Motor neuron (in vitro differentiated cells): ENCODE measurements around the gene MFAP3L. TPM values are rescaled to one million over a fixed set of nuclear protein-coding genes. Genes with fewer than 3 reads are reported as not detected.
"Not testable (repeated sequence)": the region's sequence is repeated elsewhere in the genome, so short reads cannot be mapped to it uniquely, and the experiment has no call there.

Experiments
- ATAC-seq, 8 experiments: fragments of 200-7000 bp; cut with Tn5 transposase; replicated peaks in 6 of 8; 2 replicates each; pipeline ENCODE4 v1.8.0; 2021; ENCODE audit warnings: mild to moderate bottlenecking in 8 of 8, moderate library complexity in 8 of 8
- H3K27ac ChIP-seq, 2 donors: fragments of 250-450 bp; sonication (Bioruptor Pico); 2 replicates each; pipeline ENCODE4 v1.9.0; 2021; ENCODE audit warnings: antibody characterized with exemption in 2 of 2, mild to moderate bottlenecking in 2 of 2, moderate library complexity in 1 of 2
- H3K4me1 ChIP-seq, 2 donors: fragments of 250-450 bp; sonication (Bioruptor Pico); replicated peaks in 1 of 2; 2 replicates each; pipeline ENCODE4 v1.6.1; 2021; ENCODE audit warnings: antibody characterized with exemption in 2 of 2, mild to moderate bottlenecking in 2 of 2, moderate library complexity in 1 of 2
- H3K4me3 ChIP-seq, 5 donors: fragments of 250-450 bp; sonication (Bioruptor Pico); 2 replicates each; pipeline ENCODE4 v1.9.0; 2021; ENCODE audit warnings: antibody characterized with exemption in 5 of 5, mild to moderate bottlenecking in 5 of 5, moderate library complexity in 4 of 5
- WGBS, 10 experiments: fragments of 450-650 bp; shearing (Covaris generic); methylation state at CpG; one replicate each; pipeline ENCODE4 v1.0.0; 2022; 5-methylcytosine and 5-hydroxymethylcytosine counted together
- in situ Hi-C, 9 experiments: fragments of 400-800 bp; cut with MboI; loops; one replicate each; pipeline ENCODE4 v1.15.0; 2021; ENCODE audit warnings: low sequenced_read_pairs in 9 of 9, low pct_unique_long_range_greater_than_20kb in 2 of 9; ENCODE audit not compliant: unreplicated experiment in 9 of 9
- total RNA-seq, 8 experiments: library from RNA; unstranded; fragments of 300-600 nt; gene quantifications; 2 replicates each; pipeline versions ENCODE4 v1.2.3 to v1.2.4, GENCODE V29; 2022

MFAP3L gene
- total RNA-seq: 10 to 100 TPM in 1 of 8 experiments, 1 to 10 TPM in 7; 1.0 to 15.1 (median 4.4) TPM

DNA sequence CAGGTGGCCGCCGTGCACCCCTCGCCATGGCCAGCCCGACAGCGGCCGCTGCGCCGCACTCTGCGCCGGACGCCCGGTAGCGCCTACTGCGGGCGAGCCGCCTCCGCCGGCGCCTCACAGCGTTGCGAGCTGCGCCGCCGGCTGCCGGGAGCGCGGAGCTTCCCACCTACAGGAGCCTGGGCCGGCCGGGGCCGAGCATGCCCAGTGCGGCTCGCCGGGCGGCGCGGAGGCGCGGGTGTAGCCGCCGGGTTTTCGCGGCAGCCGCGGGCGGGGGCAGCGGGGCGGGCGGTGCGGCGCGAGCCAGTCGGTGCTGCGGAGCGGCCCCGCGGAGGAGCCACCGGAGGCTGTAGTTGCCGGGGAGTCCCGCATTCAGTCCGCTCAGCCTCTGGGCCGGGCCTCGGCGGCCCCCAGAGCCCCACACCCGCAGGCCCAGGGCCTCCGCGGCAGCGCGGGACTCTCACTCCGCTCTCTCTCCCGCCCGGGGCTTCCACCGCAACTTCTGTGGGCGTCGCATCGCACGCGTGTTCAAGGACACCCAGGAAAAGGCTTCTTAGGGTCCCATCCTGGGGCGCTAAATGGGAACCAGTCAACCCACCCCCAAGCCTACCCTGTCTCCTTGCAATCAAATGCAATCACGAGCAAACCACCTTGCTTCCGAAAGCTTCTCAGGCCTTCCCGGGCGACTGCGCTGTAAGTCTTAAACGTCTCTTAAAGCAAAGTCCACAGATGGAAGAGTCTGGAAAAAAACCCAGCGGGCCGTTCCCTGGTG is at the start of gene MFAP3L:
MFAP3L (minus strand) TSS at position 143 of the 769 bp plus-strand sequence. CDS start 20,518 bp downstream, outside the sequence.
- in situ Hi-C loops: loop anchor here in 5 of 9 experiments (25.0 kb wide), 2 partner anchors 214 to 414 kb away; partner anchors contain the start of genes CLCN3 (in 1 of the 5) and NEK1 (in 1 of the 5)
- H3K27ac ChIP-seq: peak within 1 kb of the TSS; percentile 48 to 72
- H3K4me3 ChIP-seq: peak within 1 kb of the TSS; percentile 58 to 80 (median 61)
- peak; percentile 89 to 94 (median 93) for ATAC-seq
- peaks cover 0 to 3% of the 10 kb centered on the region in 2 donors for H3K4me1 ChIP-seq
- 0 to 3% (median 0%) methylated on average over 2 to 14 of the region's 86 CpGs; no CpG with 5 or more reads in 2 of the 10 experiments for WGBS, 10 experiments

DNA sequence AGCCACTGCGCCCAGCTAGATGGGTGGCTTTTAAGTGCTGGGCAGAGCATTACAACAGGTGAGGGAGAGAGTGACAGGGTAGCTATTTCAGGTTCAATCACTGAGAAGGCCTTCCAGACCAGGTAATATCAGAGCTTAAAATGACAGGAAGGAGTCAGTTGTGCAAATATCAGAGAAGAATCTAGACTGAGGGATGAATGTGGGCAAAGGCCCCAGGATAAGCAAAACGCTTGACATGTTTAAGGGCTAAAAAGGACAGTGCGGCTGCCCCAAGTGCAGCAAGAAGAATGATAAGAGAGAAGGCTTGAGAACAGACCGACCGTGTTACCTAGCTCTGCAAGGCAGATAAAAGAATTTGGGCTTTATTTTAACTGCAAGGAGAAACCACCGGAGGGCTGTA is 45.0 kb upstream of the MFAP3L start:
- no peaks in the 10 kb centered on the region for H3K4me1 ChIP-seq
- no peak overlapping the region for H3K27ac ChIP-seq
- 80 to 100% (median 95%) methylated on average over 1 to 5 of the region's 6 CpGs; no CpG with 5 or more reads in 2 of the 10 experiments for WGBS, 10 experiments
- in situ Hi-C loops: loop anchor here in 1 of 9 experiments (25.0 kb wide), 1 partner anchor 459 kb away; the partner anchor contains the start of genes CLCN3 and NEK1
- no peak overlapping the region for H3K4me3 ChIP-seq
- no peak for ATAC-seq

DNA sequence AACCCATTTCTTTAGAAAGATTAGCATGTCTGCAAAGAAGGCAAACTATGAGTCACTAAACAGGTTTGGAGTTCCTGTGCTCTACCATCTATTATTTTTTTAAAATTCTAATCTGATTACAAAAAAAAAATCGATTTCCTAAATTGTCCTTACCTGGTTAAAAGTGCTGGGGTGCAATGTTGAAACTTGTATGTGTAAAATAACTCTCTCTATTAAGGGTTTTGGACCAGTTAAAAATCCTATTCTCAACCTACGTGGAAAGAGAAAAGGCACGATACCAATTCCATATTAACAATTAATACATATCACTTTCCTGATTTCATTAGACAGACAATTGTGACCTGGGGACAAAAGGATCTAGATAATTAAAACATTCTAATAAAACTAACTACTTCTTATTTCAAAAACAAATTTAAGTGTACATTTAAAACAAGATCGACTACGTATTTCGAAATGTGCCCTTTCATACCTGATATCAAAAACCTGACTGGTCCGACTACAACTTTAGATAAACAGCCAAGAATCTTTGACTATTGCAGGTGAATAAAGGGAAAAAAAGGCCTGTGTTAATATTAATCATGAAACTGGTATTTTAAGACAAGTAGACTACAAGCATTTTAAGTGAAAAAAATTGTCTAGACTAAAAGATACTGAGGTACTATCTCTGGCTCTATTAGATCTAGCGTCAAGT is 42.4 kb upstream of the MFAP3L start:
- Histone ChIP-seq H3K27ac (no peak overlapping the region), H3K4me1 (no peaks in the 10 kb centered on the region), H3K4me3 (no peak overlapping the region)
- ATAC-seq: no peak
- WGBS, 10 experiments: 83 to 97% (median 92%) methylated on average over 1 to 8 of the region's 8 CpGs
- in situ Hi-C loops: loop anchor here in 1 of 9 experiments (25.0 kb wide), 1 partner anchor 456 kb away; the partner anchor contains the start of genes CLCN3 and NEK1

DNA sequence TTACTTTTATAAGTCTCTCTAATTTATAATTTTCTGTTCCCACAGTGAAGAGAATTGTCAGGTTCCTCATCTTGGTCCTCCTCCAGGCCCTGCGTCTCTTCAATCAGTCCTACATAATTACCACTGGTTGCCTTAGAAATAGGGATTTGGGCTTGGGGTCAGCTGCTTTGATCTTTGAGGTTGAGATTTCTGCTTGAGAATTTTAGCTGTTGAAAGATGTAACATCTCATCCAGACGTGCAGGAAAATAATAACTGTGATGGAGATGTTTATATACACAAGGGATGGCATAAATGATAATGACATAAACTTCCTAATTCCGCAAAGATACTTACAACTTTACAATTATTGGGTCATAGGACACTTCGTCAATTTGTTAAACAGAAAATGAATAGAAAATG is 33.2 kb upstream of the MFAP3L start:
- Histone ChIP-seq H3K27ac (no peak overlapping the region), H3K4me3 (no peak overlapping the region), H3K4me1 (no peaks in the 10 kb centered on the region)
- no peak for ATAC-seq
- WGBS, 10 experiments: 73 to 100% (median 100%) methylated on average over 1 to 3 of the region's 4 CpGs; no CpG with 5 or more reads in 1 of the 10 experiments
- in situ Hi-C loops: loop anchor here in 1 of 9 experiments (25.0 kb wide), 1 partner anchor 447 kb away; the partner anchor contains the start of genes CLCN3 and NEK1

DNA sequence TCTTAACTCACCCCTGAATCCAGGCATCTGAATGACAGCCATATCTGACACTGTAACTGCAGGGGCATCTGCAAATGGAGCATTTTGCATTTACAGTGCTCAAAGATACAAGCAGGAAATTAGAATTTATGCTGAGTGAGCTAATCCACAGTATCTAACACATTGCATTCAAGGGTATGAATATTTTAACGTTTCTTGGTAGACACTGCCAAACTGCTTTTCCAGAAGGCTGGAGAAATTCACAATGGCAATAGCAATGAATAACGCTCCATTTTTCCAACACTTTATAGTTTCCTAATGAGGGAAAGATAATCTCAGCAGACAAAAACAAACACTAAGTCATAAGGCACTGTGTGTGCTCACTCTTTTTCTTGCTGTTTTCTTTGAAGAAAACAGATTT is 32.6 kb upstream of the MFAP3L start:
- no peak overlapping the region for H3K27ac ChIP-seq
- no peaks in the 10 kb centered on the region for H3K4me1 ChIP-seq
- ATAC-seq: peak in 4 of 8 experiments; percentile 55 to 96 (median 77)
- in situ Hi-C loops: loop anchor here in 1 of 9 experiments (25.0 kb wide), 1 partner anchor 447 kb away; the partner anchor contains the start of genes CLCN3 and NEK1
- H3K4me3 ChIP-seq: no peak overlapping the region
- WGBS, 10 experiments: 0 to 100% (median 65%) methylated on average over 1 to 2 of the region's 2 CpGs; no CpG with 5 or more reads in 3 of the 10 experiments

DNA sequence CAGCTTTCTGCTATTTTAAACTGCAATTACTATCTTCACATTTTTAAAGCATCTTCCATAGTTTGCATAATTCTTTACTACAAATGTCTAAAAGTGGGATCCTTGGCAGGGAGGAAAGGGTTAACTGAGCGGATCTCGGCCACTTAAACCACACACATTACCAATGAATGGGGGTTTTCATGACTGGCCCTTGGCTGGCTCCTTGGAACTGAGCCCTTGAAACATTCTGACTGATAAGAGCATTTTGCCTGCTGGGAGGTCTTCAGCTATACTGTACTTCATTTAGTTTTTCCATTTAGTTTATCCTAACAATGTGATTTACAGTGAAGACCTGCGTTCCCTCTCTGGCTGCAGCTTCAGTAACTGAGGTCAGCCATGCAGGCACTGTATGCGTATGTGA is 31.7 kb upstream of the MFAP3L start:
- ATAC-seq: no peak
- Histone ChIP-seq H3K27ac (no peak overlapping the region), H3K4me3 (no peak overlapping the region), H3K4me1 (no peaks in the 10 kb centered on the region)
- 20 to 100% (median 93%) methylated on average over 1 to 4 of the region's 4 CpGs; no CpG with 5 or more reads in 2 of the 10 experiments for WGBS, 10 experiments
- in situ Hi-C loops: loop anchor here in 1 of 9 experiments (25.0 kb wide), 1 partner anchor 446 kb away; the partner anchor contains the start of genes CLCN3 and NEK1

DNA sequence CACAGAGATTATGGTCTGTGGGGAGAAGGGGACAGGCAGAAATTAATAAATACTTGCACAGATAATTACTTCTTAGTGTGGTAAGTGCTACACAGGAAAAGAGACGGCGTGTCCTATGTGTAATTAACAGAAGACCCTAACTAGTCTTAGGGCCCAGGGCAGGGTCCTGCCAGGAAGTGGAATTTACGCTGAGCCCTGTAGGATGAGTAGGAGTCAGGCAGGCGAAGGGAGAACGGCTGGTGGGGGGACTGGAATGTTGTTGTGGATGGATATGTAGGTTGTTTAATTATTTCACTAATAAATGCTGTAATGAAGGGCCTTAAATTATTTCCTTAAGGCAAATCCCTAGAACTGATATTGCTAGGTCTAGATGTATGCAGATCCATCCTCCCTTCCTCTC is 26.7 kb upstream of the MFAP3L start:
- Histone ChIP-seq H3K4me1 (no peaks in the 10 kb centered on the region), H3K27ac (no peak overlapping the region), H3K4me3 (no peak overlapping the region)
- in situ Hi-C loops: loop anchor here in 1 of 9 experiments (25.0 kb wide), 1 partner anchor 441 kb away; the partner anchor contains the start of genes CLCN3 and NEK1
- 53 to 100% (median 94%) methylated on average over 2 to 5 of the region's 5 CpGs; no CpG with 5 or more reads in 5 of the 10 experiments for WGBS, 10 experiments
- ATAC-seq: no peak

DNA sequence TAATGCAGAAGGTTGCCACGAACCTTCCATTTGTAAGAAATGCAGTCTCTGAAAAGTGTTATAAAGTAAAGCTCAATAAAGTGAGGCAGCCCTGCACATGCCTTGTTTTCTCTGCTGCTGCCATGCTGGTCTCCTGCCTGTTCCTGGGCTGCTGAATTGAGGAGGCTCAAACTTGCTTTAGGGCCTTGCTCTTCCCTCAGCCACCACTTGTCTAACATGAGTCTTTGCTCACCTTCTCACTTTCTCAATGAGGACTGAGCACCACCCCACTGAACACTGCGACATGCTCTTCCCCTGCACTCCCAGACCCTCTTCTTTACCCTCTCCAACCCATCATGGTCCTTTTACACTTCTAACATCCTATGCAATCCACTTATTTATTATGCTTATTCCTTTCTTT is 25.2 kb upstream of the MFAP3L start:
- no peaks in the 10 kb centered on the region for H3K4me1 ChIP-seq
- no peak overlapping the region for H3K4me3 ChIP-seq
- WGBS, 10 experiments: 33 to 100% (median 83%) methylated on average over 1 to 2 of the region's 2 CpGs; no CpG with 5 or more reads in 3 of the 10 experiments
- no peak overlapping the region for H3K27ac ChIP-seq
- no peak for ATAC-seq
- in situ Hi-C loops: loop anchor here in 1 of 9 experiments (25.0 kb wide), 1 partner anchor 439 kb away; the partner anchor contains the start of genes CLCN3 and NEK1

DNA sequence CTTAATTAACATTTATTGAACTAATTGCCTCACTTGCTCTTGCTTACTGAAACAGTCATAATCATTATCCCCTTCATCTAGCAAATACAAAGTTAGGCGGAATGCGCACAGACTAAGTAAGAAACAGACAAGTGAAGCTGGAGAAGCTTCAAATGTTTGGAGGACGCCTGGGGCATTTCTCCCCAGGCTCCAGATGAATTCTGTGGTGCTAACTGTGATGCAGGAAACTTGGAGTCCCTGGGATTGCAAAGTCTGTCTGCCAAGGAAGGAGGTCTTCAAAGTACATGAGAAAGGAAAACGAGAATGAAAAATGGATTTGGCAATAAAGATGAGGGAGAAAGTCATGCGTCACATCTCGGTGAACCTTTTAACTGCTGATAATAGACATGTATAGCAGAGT is 23.6 kb upstream of the MFAP3L start:
- ATAC-seq: no peak
- in situ Hi-C loops: loop anchor here in 7 of 9 experiments (10.0 to 25.0 kb wide), 3 partner anchors 237 to 437 kb away; partner anchors contain the start of genes CLCN3 (in 2 of the 7) and NEK1 (in 2 of the 7)
- 46 to 100% (median 84%) methylated on average over 1 to 6 of the region's 6 CpGs for WGBS, 10 experiments
- Histone ChIP-seq H3K4me3 (no peak overlapping the region), H3K27ac (no peak overlapping the region), H3K4me1 (no peaks in the 10 kb centered on the region)

DNA sequence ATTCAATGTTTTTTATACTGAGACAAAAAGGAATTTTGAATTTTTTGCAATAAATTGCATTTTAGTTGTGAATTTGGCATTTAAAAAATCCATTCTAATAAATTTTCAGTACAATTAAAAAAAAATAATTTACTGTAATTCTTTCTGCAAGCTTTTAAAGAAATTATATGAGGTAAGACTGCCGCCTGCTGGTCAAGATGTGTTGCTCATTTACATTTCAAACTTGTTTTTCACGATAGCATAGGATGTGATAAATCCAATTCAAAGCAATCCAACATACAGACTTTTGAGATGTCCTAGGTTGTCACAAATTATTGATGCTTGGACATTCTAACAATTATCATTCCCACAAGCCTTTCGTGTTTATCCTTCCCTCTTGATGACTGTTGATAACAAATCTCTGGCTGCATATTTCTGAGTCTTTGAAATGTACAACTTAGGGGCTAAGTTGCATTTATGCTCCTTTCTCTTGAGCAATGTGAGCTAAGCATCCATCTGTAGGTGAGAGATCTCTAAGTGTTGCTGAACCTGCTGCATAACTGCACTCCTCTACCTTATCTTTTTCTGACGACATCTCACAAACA is 21.7 kb upstream of the MFAP3L start:
- in situ Hi-C loops: loop anchor here in 7 of 9 experiments (10.0 to 25.0 kb wide), 3 partner anchors 236 to 436 kb away; partner anchors contain the start of genes CLCN3 (in 1 of the 7) and NEK1 (in 1 of the 7)
- Histone ChIP-seq H3K27ac (no peak overlapping the region), H3K4me3 (no peak overlapping the region), H3K4me1 (no peaks in the 10 kb centered on the region)
- 0 to 52% (median 31%) methylated on average over 2 to 4 of the region's 4 CpGs for WGBS, 10 experiments
- ATAC-seq: no peak

DNA sequence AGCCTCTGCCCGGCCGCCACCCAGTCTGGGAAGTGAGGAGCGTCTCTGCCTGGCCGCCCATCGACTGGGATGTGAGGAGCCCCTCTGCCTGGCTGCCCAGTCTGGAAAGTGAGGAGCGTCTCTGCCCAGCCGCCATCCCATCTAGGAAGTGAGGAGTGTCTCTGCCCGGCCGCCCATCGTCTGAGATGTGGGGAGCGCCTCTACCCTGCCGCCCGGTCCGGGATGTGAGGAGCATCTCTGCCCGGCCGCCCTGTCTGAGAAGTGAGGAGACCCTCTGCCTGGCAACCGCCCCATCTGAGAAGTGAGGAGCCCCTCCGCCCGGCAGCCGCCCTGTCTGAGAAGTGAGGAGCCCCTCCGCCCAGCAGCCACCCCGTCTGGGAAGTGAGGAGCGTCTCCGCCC is 20.0 kb upstream of the MFAP3L start:
- not testable (repeated sequence) for H3K27ac ChIP-seq, H3K4me3 ChIP-seq, ATAC-seq, H3K4me1 ChIP-seq
- in situ Hi-C loops: loop anchor here in 7 of 9 experiments (10.0 to 25.0 kb wide), 3 partner anchors 234 to 434 kb away; partner anchors contain the start of genes CLCN3 (in 1 of the 7) and NEK1 (in 1 of the 7)
- 100% methylated on average over 1 of the region's 24 CpGs; no CpG with 5 or more reads in 9 of the 10 experiments for WGBS, 10 experiments
